Spinal cord (tissue), 10 donors: ENCODE results near the gene CCNJL. TPM values are rescaled to one million over a fixed set of nuclear protein-coding genes. Genes with fewer than 3 reads are reported as not detected.

Source experiments
- DNase-seq, 6 donors: peaks; one replicate each; pipeline versions ENCODE4 v3.0.0 to v3.0.0-alpha.2; 2013 to 2015; ENCODE audit warnings: low spot score in 6 of 6, low read depth in 4 of 6
- H3K27ac ChIP-seq: one replicate; pipeline ENCODE4 v1.5.1; 2013; ENCODE audit warnings: low read depth, low read length, control low read depth
- H3K27me3 ChIP-seq: one replicate; pipeline ENCODE4 v1.6.1; 2013; ENCODE audit warnings: low read length; ENCODE audit not compliant: control insufficient read depth, insufficient read depth
- H3K36me3 ChIP-seq: one replicate; pipeline ENCODE4 v1.6.1; 2013; ENCODE audit warnings: low read length; ENCODE audit not compliant: control insufficient read depth, insufficient read depth
- H3K4me1 ChIP-seq: one replicate; pipeline ENCODE4 v1.6.1; 2013; ENCODE audit warnings: low read length; ENCODE audit not compliant: control insufficient read depth, insufficient read depth
- H3K4me3 ChIP-seq: one replicate; pipeline ENCODE4 v1.5.1; 2013; ENCODE audit warnings: low read depth, low read length, control low read depth
- H3K9me3 ChIP-seq: one replicate; pipeline ENCODE4 v1.6.1; 2013; ENCODE audit warnings: low read length; ENCODE audit not compliant: control insufficient read depth, insufficient read depth
- WGBS: methylation state at CpG from one replicate; pipeline ENCODE4 v1.1.5; 2013; ENCODE audit warnings: missing lambda C conversion rate; ENCODE audit not compliant: insufficient coverage; 5-methylcytosine and 5-hydroxymethylcytosine counted together
- polyA plus RNA-seq, 2 donors: library from polyadenylated mRNA; unstranded; fragments of 120-200 nt; gene quantifications; one replicate each; pipeline ENCODE4 v1.2.1, GENCODE V29; 2013; ENCODE audit not compliant: insufficient read length in 2 of 2
- total RNA-seq, 2 donors: library from RNA; depleted of rRNA in 1 of 2; stranded (reverse); fragments of 120-200 nt in 1 of 2; fragments of >200 nt in 1 of 2; gene quantifications; one replicate each; pipeline versions ENCODE4 v1.2.3 to v1.2.4, GENCODE V29; 2013 to 2014
- donor health status: healthy.

CCNJL gene
- total and polyA plus RNA-seq, 4 donors = 2.1 to 7.9 (median 5.9) TPM

GRCh38 chr5:160245506-160246086 lies 66.8 kb downstream of the CCNJL start:
- H3K4me3 ChIP-seq = no peak overlapping the region
- H3K4me1 ChIP-seq = no peaks in the 10 kb centered on the region
- peak in 2 of 6 donors; percentile 54 to 60 for DNase-seq
- no peaks in the 10 kb centered on the region for H3K27me3 ChIP-seq
- 67% methylated on average over 9 of the region's 9 CpGs for WGBS
- H3K27ac ChIP-seq = no peak overlapping the region
- H3K9me3 ChIP-seq = no peaks in the 10 kb centered on the region
- H3K36me3 ChIP-seq = no peaks in the 10 kb centered on the region

- no peaks in the 10 kb centered on the region for H3K36me3 ChIP-seq
- H3K9me3 ChIP-seq = no peaks in the 10 kb centered on the region
- no peaks in the 10 kb centered on the region for H3K27me3 ChIP-seq
- WGBS = no CpG with 5 or more reads among the region's 3 CpGs
- no peaks in the 10 kb centered on the region for H3K4me1 ChIP-seq
- no peak overlapping the region for H3K4me3 ChIP-seq
- DNase-seq = no peak
- H3K27ac ChIP-seq = no peak overlapping the region
These were observed 70.2 kb downstream of the CCNJL start for GRCh38 chr5:160242145-160242544.

- WGBS = 52% methylated on average over 2 of the region's 3 CpGs
- no peaks in the 10 kb centered on the region for H3K9me3 ChIP-seq
- no peaks in the 10 kb centered on the region for H3K4me1 ChIP-seq
- H3K36me3 ChIP-seq = no peaks in the 10 kb centered on the region
- no peaks in the 10 kb centered on the region for H3K27me3 ChIP-seq
- no peak overlapping the region for H3K27ac ChIP-seq
- peak in 1 of 6 donors; percentile 41 for DNase-seq
- H3K4me3 ChIP-seq = no peak overlapping the region
These were observed 72.0 kb downstream of the CCNJL start for GRCh38 chr5:160240350-160240749.

GRCh38 chr5:160237571-160238093 lies 74.7 kb downstream of the CCNJL start:
- WGBS = 54% methylated on average over 4 of the region's 5 CpGs
- Histone ChIP-seq H3K36me3 (no peaks in the 10 kb centered on the region), H3K27me3 (no peaks in the 10 kb centered on the region), H3K4me3 (no peak overlapping the region), H3K27ac (no peak overlapping the region), H3K9me3 (no peaks in the 10 kb centered on the region), H3K4me1 (no peaks in the 10 kb centered on the region)
- peak in 1 of 6 donors; percentile 41 for DNase-seq

- H3K27me3 ChIP-seq = no peaks in the 10 kb centered on the region
- DNase-seq = no peak
- H3K9me3 ChIP-seq = no peaks in the 10 kb centered on the region
- no peaks in the 10 kb centered on the region for H3K4me1 ChIP-seq
- WGBS = 95% methylated on average over 2 of the region's 5 CpGs
- no peaks in the 10 kb centered on the region for H3K36me3 ChIP-seq
- no peak overlapping the region for H3K4me3 ChIP-seq
- H3K27ac ChIP-seq = no peak overlapping the region
These were observed 76.6 kb downstream of the CCNJL start for GRCh38 chr5:160235731-160236130.

GRCh38 chr5:160233215-160233614 lies 79.1 kb downstream of the CCNJL start:
- Histone ChIP-seq H3K27ac (no peak overlapping the region), H3K36me3 (no peaks in the 10 kb centered on the region), H3K4me1 (no peaks in the 10 kb centered on the region), H3K27me3 (no peaks in the 10 kb centered on the region), H3K9me3 (no peaks in the 10 kb centered on the region), H3K4me3 (no peak overlapping the region)
- no peak for DNase-seq
- WGBS = 76% methylated on average over 5 of the region's 5 CpGs

DNA sequence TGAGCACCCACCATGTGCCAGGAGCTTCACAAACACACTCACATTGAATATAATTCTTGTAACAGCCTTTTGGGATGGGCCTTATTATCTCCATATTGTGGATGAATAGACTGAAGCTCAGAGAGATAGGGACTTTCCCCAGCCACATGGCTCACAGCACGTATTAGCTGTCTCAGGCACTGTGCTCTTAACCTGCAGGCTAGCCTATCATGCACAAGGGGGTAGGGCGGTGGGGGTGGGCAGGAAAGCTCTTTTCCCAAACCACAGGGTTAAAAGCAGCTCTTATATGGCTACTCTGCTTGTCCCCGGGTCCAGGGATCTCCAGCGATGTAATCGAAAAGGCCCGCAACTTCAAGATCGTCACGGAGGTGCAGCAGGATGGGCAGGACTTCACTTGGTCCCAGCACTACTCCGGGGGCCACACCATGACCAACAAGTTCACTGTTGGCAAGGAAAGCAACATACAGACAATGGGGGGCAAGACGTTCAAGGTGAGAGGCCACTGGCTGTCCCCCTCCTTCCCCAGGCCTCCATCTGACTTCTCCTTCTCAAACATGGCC lies 80.5 kb downstream of the CCNJL start:
- Histone ChIP-seq H3K4me1 (no peaks in the 10 kb centered on the region), H3K36me3 (no peaks in the 10 kb centered on the region), H3K27me3 (no peaks in the 10 kb centered on the region), H3K27ac (no peak overlapping the region), H3K9me3 (no peaks in the 10 kb centered on the region), H3K4me3 (no peak overlapping the region)
- DNase-seq = no peak
- 87% methylated on average over 8 of the region's 10 CpGs for WGBS

DNA sequence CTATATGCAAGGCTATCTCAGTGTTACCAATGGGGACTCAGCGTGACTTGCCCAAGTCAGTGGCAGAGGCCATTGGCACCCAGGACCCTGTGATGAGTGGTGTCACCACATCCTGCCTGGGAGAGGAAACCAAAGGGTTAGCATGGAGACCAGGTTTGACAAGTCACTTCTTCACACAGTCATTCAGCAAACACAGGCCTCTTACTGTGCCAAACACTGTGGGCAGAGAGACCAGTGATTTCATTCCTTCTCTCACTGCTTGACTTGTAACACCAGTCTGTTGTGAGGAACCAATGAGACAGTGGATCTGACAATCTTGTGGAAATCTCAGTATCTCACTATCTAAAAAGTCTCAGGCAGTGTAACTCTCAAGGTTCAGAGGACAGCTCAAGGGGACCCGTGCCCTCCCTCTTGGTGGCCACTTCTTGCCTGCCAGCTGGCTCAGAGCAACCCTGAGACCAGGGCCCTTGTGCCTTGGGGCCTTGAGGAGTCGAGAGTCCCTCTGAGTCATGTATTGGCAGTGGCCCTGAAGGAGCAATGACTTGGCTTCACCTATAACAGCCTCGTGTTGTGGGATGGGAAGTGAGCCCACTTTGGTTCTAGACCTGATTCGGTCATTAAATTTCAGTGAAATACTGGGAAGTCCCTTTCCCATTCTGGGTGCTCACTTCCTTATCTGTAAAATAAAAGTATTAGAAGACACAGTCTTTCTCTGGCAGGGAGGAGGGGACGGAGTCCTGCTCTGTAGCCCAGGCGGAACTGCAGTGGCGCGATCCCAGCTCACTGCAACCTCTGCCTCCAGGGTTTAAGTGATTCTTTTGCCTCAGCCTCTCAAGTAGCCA lies 81.5 kb downstream of the CCNJL start:
- Histone ChIP-seq H3K36me3 (no peaks in the 10 kb centered on the region), H3K27me3 (no peaks in the 10 kb centered on the region), H3K4me3 (no peak overlapping the region), H3K9me3 (no peaks in the 10 kb centered on the region), H3K4me1 (no peaks in the 10 kb centered on the region), H3K27ac (no peak overlapping the region)
- WGBS = 86% methylated on average over 8 of the region's 9 CpGs
- DNase-seq = no peak

DNA sequence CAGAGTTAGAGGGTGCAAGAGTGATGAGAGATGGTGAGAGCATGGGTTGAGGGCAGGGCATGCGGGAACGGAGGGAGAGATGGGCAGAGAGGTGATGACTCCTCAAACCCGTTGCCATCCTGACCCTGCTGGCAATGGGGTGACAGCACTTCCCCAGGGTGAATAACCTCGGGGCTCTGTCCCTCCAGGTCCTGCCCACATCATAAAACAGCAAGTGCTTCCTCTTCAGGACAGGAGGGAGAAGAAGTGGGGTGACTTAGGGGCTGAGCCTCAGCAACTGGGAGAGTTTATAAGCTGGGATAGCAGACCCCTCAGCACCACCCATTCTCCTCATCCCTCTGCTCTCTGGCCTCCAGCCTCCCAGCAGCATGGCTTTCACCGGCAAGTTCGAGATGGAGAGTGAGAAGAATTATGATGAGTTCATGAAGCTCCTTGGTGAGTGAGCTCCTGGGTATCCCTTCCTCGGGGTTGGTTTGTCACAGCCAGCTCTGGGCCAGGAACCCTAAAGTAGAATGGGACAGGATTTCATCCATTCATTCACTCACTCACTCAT lies 83.1 kb downstream of the CCNJL start, which contains the start of gene FABP6:
Gene FABP6 (plus strand): TSS at position 317 of the 553 bp plus-strand sequence. CDS start 52 bp downstream, at position 369.
- Histone ChIP-seq H3K4me1 (no peaks in the 10 kb centered on the region), H3K27ac (no peak within 1 kb of the TSS), H3K9me3 (no peaks in the 10 kb centered on the region), H3K4me3 (no peak within 1 kb of the TSS), H3K36me3 (no peaks in the 10 kb centered on the region), H3K27me3 (no peaks in the 10 kb centered on the region)
- DNase-seq = no peak
- 59% methylated on average over 3 of the region's 7 CpGs for WGBS
